Measurements from ENCODE around the gene USP34. TPM values are rescaled to one million over a fixed set of nuclear protein-coding genes. Genes with fewer than 3 reads are reported as not detected.

Gene USP34
- total RNA-seq, 2 donors from 2014 or later: 66.0 to 76.0 TPM

- no peak overlapping the region for H3K27ac ChIP-seq
Measured at GRCh38 chr2:61425605-61426155, 45.2 kb downstream of the USP34 start.

GRCh38 chr2:61423714-61424113, 47.2 kb downstream of the USP34 start:
- no peak for DNase-seq (ENCODE audit: low spot score)
- Histone ChIP-seq H3K4me3 (no peak overlapping the region), H3K27me3 (no peaks in the 10 kb centered on the region), H3K4me1 (peaks cover 0 to 50% of the 10 kb centered on the region in 2 donors), H3K9me3 (no peaks in the 10 kb centered on the region), H3K27ac (no peak overlapping the region), H3K36me3 (no peaks in the 10 kb centered on the region)
- TF ChIP-seq CTCF (IDR thresholded peaks at IDR 0.05): no peak

More at GRCh38 chr2:61425605-61426155, 45.2 kb downstream of the USP34 start:
- Histone ChIP-seq H3K9me3 (no peaks in the 10 kb centered on the region), H3K4me3 (no peak overlapping the region), H3K4me1 (peaks cover 0 to 46% of the 10 kb centered on the region in 2 donors), H3K27me3 (no peaks in the 10 kb centered on the region), H3K36me3 (no peaks in the 10 kb centered on the region)
- DNase-seq (ENCODE audit: low spot score): no peak
- TF ChIP-seq CTCF (IDR thresholded peaks at IDR 0.05): no peak

GRCh38 chr2:61421611-61422010, 49.3 kb downstream of the USP34 start:
- no peak for TF ChIP-seq CTCF (IDR thresholded peaks at IDR 0.05)
- no peak overlapping the region for H3K27ac ChIP-seq
- no peak overlapping the region for H3K4me3 ChIP-seq
- DNase-seq (ENCODE audit: low spot score): no peak
- no peaks in the 10 kb centered on the region for H3K36me3 ChIP-seq
- H3K27me3 ChIP-seq: no peaks in the 10 kb centered on the region
- H3K4me1 ChIP-seq: peaks cover 0 to 44% of the 10 kb centered on the region in 2 donors
- no peaks in the 10 kb centered on the region for H3K9me3 ChIP-seq

- DNase-seq (ENCODE audit: low spot score): no peak
- Histone ChIP-seq H3K27ac (no peak overlapping the region), H3K36me3 (no peaks in the 10 kb centered on the region), H3K4me1 (peaks cover 0 to 38% of the 10 kb centered on the region in 2 donors), H3K9me3 (no peaks in the 10 kb centered on the region), H3K27me3 (no peaks in the 10 kb centered on the region), H3K4me3 (no peak overlapping the region)
- TF ChIP-seq CTCF (IDR thresholded peaks at IDR 0.05): no peak
Measured at GRCh38 chr2:61420991-61421544, 49.8 kb downstream of the USP34 start.

GRCh38 chr2:61419570-61419969, 51.3 kb downstream of the USP34 start:
- TF ChIP-seq CTCF (IDR thresholded peaks at IDR 0.05): no peak
- no peaks in the 10 kb centered on the region for H3K36me3 ChIP-seq
- DNase-seq (ENCODE audit: low spot score): no peak
- H3K27ac ChIP-seq: no peak overlapping the region
- peaks cover 0 to 41% of the 10 kb centered on the region in 2 donors for H3K4me1 ChIP-seq
- H3K4me3 ChIP-seq: no peak overlapping the region
- H3K27me3 ChIP-seq: no peaks in the 10 kb centered on the region
- no peaks in the 10 kb centered on the region for H3K9me3 ChIP-seq

- Histone ChIP-seq H3K4me1 (peaks cover 0 to 45% of the 10 kb centered on the region in 2 donors), H3K4me3 (no peak overlapping the region), H3K27ac (no peak overlapping the region), H3K9me3 (no peaks in the 10 kb centered on the region), H3K36me3 (no peaks in the 10 kb centered on the region), H3K27me3 (no peaks in the 10 kb centered on the region)
- no peak for DNase-seq (ENCODE audit: low spot score)
- no peak for TF ChIP-seq CTCF (IDR thresholded peaks at IDR 0.05)
Measured at GRCh38 chr2:61419129-61419528, 51.8 kb downstream of the USP34 start.
